Activated T-cell treated with anti-CD3 and anti-CD28 coated beads, Interleukin-2, amount 50 U/mL, for 24 hours (primary cell): ENCODE data around the gene CHM.

Experiments
- DNase-seq: peaks from one replicate; pipeline ENCODE4 v3.0.0-alpha.2; 2020
- H3K27ac Mint-ChIP-seq: 2 replicates; pipeline ENCODE4 v1.8.0; 2020; ENCODE audit warnings: mild to moderate bottlenecking, mixed read lengths
- H3K27me3 Mint-ChIP-seq: 2 replicates; pipeline ENCODE4 v1.8.0; 2020; ENCODE audit warnings: mixed read lengths
- H3K36me3 Mint-ChIP-seq: 2 replicates; pipeline ENCODE4 v1.8.0; 2020; ENCODE audit warnings: low read depth, mixed read lengths
- H3K4me1 Mint-ChIP-seq: 2 replicates; pipeline ENCODE4 v1.8.0; 2020; ENCODE audit warnings: low read depth, mixed read lengths
- H3K4me3 Mint-ChIP-seq: 2 replicates; pipeline ENCODE4 v1.8.0; 2020; ENCODE audit warnings: mild to moderate bottlenecking, moderate library complexity, mixed read lengths
- H3K9me3 Mint-ChIP-seq: 2 replicates; pipeline ENCODE4 v1.8.0; 2020; ENCODE audit warnings: mixed read lengths

Gene CHM

DNA sequence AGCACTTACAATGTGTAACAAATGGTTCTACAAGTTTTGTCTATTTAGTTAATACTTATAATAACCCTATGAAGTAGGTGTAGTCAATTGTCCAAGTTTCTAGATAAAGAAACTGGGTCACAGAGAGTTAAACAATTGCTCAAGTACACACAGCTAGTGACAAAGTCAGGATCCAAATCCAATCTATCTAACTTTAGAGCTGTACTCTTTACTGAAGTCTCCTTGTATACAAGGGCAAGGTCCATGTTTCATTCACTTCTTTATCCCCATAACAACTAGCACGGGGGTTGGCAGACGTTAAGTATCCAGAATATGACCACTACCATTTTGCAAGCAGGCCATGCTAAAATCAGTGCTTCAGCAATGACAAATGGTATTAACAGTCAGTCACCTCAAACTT lies 141.0 kb downstream of the CHM start:
- Mint-ChIP-seq H3K9me3 (no peaks in the 10 kb centered on the region), H3K4me1 (no peaks in the 10 kb centered on the region), H3K27me3 (peaks cover 3% of the 10 kb centered on the region), H3K27ac (no peak overlapping the region), H3K36me3 (peaks cover 4% of the 10 kb centered on the region), H3K4me3 (no peak overlapping the region)
- DNase-seq: no peak

DNA sequence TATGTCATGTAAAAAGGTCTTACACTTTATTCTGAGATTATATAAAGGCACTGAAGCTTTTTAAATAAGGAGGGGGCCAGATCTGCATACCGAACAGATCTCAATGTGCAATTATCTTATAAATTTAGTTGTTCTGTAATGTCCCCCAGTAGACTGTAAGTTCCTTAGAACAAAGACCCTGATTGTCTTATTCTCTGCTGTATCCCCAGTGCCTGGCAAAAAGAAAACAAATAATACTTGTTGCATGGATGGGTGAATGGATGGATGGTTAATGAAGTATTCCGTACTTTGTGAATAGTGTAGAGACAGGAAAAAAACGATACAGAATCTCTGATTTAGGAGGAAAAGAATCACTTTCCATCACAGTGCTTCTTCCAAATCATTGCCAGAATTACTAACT lies 141.5 kb downstream of the CHM start:
- Mint-ChIP-seq H3K27me3 (peaks cover 3% of the 10 kb centered on the region), H3K9me3 (no peaks in the 10 kb centered on the region), H3K4me3 (no peak overlapping the region), H3K4me1 (no peaks in the 10 kb centered on the region), H3K36me3 (peaks cover 4% of the 10 kb centered on the region), H3K27ac (no peak overlapping the region)
- no peak for DNase-seq

DNA sequence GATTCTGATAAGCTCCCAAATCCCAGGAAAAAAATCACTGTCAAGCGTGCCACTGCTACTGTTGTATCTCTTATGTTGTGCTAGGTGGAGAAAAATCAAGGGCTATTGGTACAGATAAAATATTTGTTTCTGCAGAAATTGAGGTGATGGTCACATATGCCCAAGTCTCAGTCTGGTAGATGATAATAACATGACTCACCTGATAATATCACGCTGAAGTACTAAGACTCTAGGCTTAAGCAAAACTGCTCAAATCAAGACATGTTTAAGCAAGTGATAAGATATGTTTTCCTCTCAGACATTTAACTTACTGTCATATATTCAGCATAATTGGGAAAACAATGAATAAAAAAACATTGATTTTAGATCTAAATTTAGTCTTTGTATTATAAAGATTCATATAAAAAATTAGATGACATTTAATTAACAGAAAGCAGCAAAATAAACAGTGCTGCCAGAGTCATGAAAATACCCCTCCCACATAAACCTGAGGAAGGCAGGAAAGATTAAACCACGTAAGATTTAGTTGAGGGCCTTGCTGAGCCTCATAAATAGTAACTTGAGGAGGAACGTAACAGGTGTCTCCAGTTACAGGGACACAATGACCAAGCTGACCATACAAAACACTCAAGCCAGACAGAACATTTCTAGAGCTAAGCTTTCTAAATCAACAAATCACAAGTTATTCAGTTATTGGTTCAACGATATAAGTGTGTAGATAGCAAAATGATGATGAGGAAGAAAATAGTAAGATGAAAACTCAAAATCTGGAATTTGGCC lies 143.5 kb downstream of the CHM start:
- Mint-ChIP-seq H3K27ac (no peak overlapping the region), H3K4me1 (no peaks in the 10 kb centered on the region), H3K36me3 (peaks cover 8% of the 10 kb centered on the region), H3K4me3 (no peak overlapping the region), H3K9me3 (no peaks in the 10 kb centered on the region), H3K27me3 (peaks cover 3% of the 10 kb centered on the region)
- DNase-seq: no peak

DNA sequence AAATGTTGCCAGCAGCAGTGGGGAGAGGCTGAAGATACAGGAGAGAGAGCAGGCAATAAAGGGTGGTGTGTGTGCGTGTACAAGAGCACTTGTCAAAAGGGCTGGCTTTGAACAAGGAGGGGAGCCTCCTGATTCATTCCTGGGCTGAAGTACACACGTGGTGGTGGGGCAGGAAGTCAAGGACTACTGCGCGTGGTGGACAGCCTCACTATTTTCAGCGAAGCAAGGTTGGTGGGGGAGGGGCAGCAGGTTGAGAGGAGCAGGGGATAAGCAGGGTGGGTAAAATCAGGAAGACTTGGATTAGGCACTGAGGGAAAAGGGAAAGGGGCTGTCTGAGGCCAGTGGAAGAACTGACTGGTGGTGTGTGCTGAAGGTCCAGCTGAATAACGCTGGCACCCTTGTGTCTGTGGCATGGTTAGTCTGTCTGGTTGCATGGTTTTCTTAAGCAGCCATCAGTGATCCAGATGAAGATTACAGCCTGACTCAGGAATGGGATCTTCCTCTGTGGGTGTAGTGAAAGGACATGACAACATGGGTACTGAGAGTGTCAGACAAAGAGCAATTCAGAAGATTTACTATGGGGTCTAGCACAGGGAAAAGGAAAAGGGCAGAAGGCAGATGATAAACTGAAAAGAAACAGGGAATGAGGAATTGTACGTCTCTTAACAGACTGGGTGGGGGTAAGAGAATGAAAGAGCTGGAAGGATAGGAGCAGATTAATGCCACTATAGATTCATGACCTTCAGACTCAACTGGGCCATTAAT lies 149.8 kb downstream of the CHM start:
- H3K27ac Mint-ChIP-seq: no peak overlapping the region
- no peak for DNase-seq
- no peak overlapping the region for H3K4me3 Mint-ChIP-seq

DNA sequence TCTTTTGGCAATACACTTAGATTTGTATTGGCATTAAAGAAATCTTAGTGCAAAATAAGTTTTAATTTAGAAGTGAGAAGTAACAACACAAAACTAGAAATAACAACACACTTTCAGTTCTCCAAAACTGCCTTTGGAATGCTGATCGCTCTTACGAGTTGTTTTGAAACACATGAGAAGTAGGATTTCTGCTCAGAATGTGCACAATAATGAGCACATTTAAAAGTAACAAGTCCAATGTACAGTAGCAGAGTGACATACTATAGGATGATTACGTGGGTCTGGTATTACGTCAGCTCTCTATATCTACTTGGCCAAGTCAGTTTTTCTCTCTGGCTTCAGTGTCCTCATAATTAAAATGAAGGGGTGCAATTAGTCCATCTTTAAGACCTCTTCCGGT lies 164.8 kb downstream of the CHM start:
- DNase-seq: no peak
- Mint-ChIP-seq H3K27ac (no peak overlapping the region), H3K4me3 (no peak overlapping the region), H3K27me3 (peaks cover 3% of the 10 kb centered on the region), H3K9me3 (peaks cover 3% of the 10 kb centered on the region), H3K4me1 (no peaks in the 10 kb centered on the region), H3K36me3 (peaks cover 9% of the 10 kb centered on the region)

More for the DNA sequence above, 149.8 kb downstream of the CHM start:
- Mint-ChIP-seq H3K4me1 (no peaks in the 10 kb centered on the region), H3K36me3 (peaks cover 31% of the 10 kb centered on the region), H3K27me3 (no peaks in the 10 kb centered on the region), H3K9me3 (no peaks in the 10 kb centered on the region)

DNA sequence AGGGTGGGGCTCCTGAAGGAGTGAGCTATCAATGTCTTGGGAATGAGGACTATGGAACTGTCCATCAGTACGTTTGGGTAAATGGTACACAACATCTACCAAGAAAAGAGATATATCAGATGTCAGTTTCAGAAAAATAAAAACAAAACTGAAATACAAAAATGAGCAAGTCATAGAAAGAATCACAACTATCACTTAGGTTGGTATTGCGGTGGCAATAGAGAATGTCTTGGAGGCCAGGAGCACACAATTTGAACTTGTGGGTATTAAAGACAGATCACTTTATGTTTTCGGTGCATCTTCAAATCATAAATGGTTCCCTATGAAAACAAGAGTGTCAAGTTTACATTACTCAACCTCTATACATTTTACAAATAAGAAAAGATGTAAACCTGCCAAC lies 176.8 kb downstream of the CHM start:
- no peak for DNase-seq
- peaks cover 3% of the 10 kb centered on the region for H3K27me3 Mint-ChIP-seq
- H3K9me3 Mint-ChIP-seq: peaks cover 3% of the 10 kb centered on the region
- peaks cover 52% of the 10 kb centered on the region for H3K36me3 Mint-ChIP-seq
- no peaks in the 10 kb centered on the region for H3K4me1 Mint-ChIP-seq
- H3K4me3 Mint-ChIP-seq: no peak overlapping the region
- no peak overlapping the region for H3K27ac Mint-ChIP-seq

DNA sequence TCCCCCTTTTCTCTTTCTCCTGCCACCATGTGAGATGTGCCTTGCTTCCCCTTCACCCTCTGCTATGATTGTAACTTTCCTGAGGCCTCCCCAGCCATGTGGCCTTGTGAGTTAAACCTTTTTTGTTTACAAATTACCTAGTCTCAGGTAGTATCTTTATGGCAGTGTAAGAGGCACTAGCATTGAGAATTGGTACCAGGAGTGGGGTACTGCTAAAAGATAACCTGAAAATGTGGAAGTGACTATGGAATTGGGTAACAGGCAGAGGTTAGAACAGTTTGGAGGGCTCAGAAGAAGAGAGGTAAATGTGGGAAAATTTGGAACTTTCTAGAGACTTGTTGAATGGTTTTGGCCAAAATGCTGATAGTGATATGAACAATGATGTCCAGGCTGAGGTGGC lies 182.0 kb downstream of the CHM start:
- Mint-ChIP-seq H3K4me3 (no peak overlapping the region), H3K9me3 (peaks cover 8% of the 10 kb centered on the region), H3K4me1 (no peaks in the 10 kb centered on the region), H3K27me3 (no peaks in the 10 kb centered on the region), H3K27ac (no peak overlapping the region), H3K36me3 (peaks cover 60% of the 10 kb centered on the region)
- no peak for DNase-seq

DNA sequence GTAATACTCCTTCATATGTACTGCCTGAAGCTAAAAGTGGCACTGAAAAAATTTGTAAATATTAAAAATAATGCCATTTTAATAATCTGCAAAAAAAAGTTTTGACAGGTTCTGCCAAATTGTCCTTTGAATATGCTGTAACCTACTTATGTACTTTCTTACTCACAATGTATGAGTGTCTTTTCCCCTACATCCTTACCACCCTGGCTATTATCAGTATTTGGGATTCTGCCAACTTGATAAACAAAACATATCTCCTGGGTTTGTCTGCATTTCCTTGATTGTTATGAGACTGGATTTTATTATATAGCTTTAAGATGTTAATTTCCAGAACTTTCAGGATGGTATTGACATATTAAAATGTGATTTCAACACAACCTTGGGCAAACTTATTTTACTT lies 187.9 kb downstream of the CHM start:
- H3K9me3 Mint-ChIP-seq: no peaks in the 10 kb centered on the region
- peaks cover 2% of the 10 kb centered on the region for H3K27me3 Mint-ChIP-seq
- H3K4me1 Mint-ChIP-seq: no peaks in the 10 kb centered on the region
- H3K36me3 Mint-ChIP-seq: peaks cover 11% of the 10 kb centered on the region
- DNase-seq: no peak
- no peak overlapping the region for H3K4me3 Mint-ChIP-seq
- H3K27ac Mint-ChIP-seq: no peak overlapping the region

DNA sequence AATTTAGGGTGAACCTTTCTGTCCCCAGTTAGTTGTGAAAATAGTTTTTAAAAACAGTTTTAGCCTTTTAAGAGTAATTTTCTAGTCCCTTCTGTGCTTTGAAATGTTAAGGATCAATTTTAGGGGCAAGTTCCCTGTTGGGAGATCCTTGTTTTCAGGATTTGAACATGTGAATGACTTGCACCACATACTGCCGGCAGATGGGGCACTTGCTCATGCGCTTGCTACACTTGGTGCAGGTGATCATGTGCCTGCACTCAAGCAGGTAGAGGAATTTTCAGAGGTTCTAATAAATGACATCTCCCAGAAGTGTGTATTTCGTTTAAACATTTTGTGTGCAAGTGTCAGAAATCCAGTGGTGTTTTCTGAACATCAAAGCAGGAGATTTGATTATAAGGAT lies 195.9 kb downstream of the CHM start:
- no peaks in the 10 kb centered on the region for H3K36me3 Mint-ChIP-seq
- H3K27ac Mint-ChIP-seq: no peak overlapping the region
- no peak for DNase-seq
- H3K27me3 Mint-ChIP-seq: peaks cover 13% of the 10 kb centered on the region
- no peak overlapping the region for H3K4me3 Mint-ChIP-seq
- H3K4me1 Mint-ChIP-seq: no peaks in the 10 kb centered on the region
- no peaks in the 10 kb centered on the region for H3K9me3 Mint-ChIP-seq

DNA sequence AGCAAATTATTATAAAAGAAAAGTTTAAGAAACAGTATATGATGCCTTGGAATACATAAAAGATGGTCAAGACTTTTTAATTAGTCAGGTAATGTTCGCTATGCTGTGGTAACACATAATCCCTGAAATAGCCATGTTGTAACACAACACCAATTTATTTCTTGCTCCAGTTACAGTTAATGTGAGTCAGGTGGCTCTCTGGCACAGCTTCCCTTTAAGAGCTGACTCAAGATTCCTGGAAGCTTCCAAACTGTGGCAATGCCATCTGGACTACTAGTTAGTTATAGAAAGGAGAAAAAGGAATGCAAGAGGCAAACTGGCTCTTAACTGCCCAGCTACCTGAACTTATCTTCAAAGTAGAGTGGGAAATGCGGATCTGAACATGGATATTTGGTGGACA lies 210.5 kb downstream of the CHM start:
- H3K9me3 Mint-ChIP-seq: no peaks in the 10 kb centered on the region
- no peak for DNase-seq
- H3K4me1 Mint-ChIP-seq: no peaks in the 10 kb centered on the region
- H3K27me3 Mint-ChIP-seq: peaks cover 20% of the 10 kb centered on the region
- no peak overlapping the region for H3K27ac Mint-ChIP-seq
- no peak overlapping the region for H3K4me3 Mint-ChIP-seq
- H3K36me3 Mint-ChIP-seq: no peaks in the 10 kb centered on the region

DNA sequence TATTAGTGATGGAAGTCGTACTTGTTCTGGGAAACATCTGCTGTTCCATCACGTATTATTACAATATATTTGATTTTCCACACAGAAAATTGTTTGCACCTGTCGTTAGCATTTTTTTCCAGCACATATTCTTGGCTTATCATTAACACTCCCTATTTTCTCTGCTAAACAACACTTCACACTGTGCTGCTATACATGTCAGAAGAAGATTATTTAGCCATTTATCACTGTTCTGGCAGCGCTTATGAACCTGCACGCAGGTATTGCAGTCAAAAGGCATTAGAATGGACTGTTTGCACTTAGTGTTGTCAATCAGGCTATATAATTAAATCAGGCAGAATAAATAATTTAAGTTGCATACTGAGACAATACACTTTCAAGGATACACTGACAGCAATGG lies 218.6 kb downstream of the CHM start:
- no peak overlapping the region for H3K4me3 Mint-ChIP-seq
- H3K27ac Mint-ChIP-seq: no peak overlapping the region
- H3K27me3 Mint-ChIP-seq: peaks cover 8% of the 10 kb centered on the region
- H3K4me1 Mint-ChIP-seq: no peaks in the 10 kb centered on the region
- no peak for DNase-seq
- H3K9me3 Mint-ChIP-seq: no peaks in the 10 kb centered on the region
- H3K36me3 Mint-ChIP-seq: no peaks in the 10 kb centered on the region

DNA sequence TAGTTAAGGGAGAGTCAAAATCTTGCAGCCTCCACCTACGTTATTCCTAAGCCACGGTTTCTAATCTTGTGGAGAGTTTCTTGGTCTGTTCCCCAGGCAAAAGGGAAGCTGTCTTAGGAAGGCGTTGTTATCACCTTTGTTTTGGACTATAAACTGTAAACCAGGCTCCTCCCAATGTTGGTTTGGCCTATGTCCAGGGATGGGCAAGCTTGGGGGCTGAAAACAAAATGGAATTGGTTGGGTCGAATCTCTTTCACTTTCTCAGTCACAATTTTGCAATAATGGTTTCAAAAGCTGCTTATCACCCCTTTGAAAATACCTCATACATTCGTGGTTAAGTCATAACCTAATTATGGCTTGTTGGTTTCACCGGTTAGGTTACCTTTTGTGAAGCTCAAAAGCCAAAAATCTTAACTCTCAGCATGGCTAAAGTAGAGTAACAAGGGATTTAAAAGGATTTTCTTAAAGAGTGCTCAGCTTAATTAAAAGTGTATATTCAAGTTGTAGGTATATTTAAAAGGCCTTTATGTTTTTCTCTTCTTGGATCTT lies 232.1 kb downstream of the CHM start:
- H3K4me1 Mint-ChIP-seq: no peaks in the 10 kb centered on the region
- no peaks in the 10 kb centered on the region for H3K36me3 Mint-ChIP-seq
- H3K27ac Mint-ChIP-seq: no peak overlapping the region

More for the DNA sequence above, 232.1 kb downstream of the CHM start:
- H3K27me3 Mint-ChIP-seq: peaks cover 12% of the 10 kb centered on the region
- H3K4me3 Mint-ChIP-seq: no peak overlapping the region
- DNase-seq: no peak
- peaks cover 30% of the 10 kb centered on the region for H3K9me3 Mint-ChIP-seq
